ENCODE results near the gene RHBDF2. TPM values are rescaled to one million over a fixed set of nuclear protein-coding genes. Genes with fewer than 3 reads are reported as not detected.

Gene RHBDF2
- total and polyA plus RNA-seq, 2 experiments from 2014 or later = 4.9 to 11.0 TPM

GRCh38 chr17:76478097-76478496, 23.1 kb downstream of the RHBDF2 start:
- Histone ChIP-seq H4K20me1 (ENCODE audit: insufficient read depth, poor library complexity, severe bottlenecking) (no peaks in the 10 kb centered on the region), H3K9me3 (ENCODE audit: low read depth) (no peaks in the 10 kb centered on the region), H3K27me3 (no peaks in the 10 kb centered on the region), H3K4me3 (no peak overlapping the region), H3K4me2 (no peak overlapping the region), H3K4me1 (ENCODE audit: insufficient read depth) (no peaks in the 10 kb centered on the region), H3K79me2 (no peaks in the 10 kb centered on the region), H2AFZ (no peak overlapping the region), H3K36me3 (replicated peaks; ENCODE audit: insufficient read depth, low read depth) (no peaks in the 10 kb centered on the region), H3K27ac (no peak overlapping the region), H3K9me2 (replicated peaks; ENCODE audit: insufficient read depth) (no peaks in the 10 kb centered on the region)
- TF ChIP-seq CTCF (IDR thresholded peaks at IDR 0.05; ENCODE audit: poor library complexity) = no peak
- TF ChIP-seq EZH2phosphoT487 (IDR thresholded peaks at IDR 0.05; ENCODE audit: low read depth, severe bottlenecking, unreplicated experiment) = no peak
- no peak for TF ChIP-seq EZH2 (IDR thresholded peaks at IDR 0.05; ENCODE audit: borderline replicate concordance)
- no peak for DNase-seq (ENCODE audit: low spot score)
- WGBS (ENCODE audit: low lambda C conversion rate, missing lambda C conversion rate) = 95% methylated on average over 10 of the region's 10 CpGs

GRCh38 chr17:76477576-76477975, 23.6 kb downstream of the RHBDF2 start:
- Histone ChIP-seq H3K36me3 (replicated peaks; ENCODE audit: insufficient read depth, low read depth) (no peaks in the 10 kb centered on the region), H3K9me3 (ENCODE audit: low read depth) (no peaks in the 10 kb centered on the region), H3K27ac (no peak overlapping the region), H4K20me1 (ENCODE audit: insufficient read depth, poor library complexity, severe bottlenecking) (no peaks in the 10 kb centered on the region), H2AFZ (no peak overlapping the region), H3K79me2 (no peaks in the 10 kb centered on the region), H3K9me2 (replicated peaks; ENCODE audit: insufficient read depth) (no peaks in the 10 kb centered on the region), H3K4me3 (no peak overlapping the region), H3K4me2 (no peak overlapping the region), H3K27me3 (no peaks in the 10 kb centered on the region), H3K4me1 (ENCODE audit: insufficient read depth) (no peaks in the 10 kb centered on the region)
- TF ChIP-seq EZH2 (IDR thresholded peaks at IDR 0.05; ENCODE audit: borderline replicate concordance) = no peak
- no peak for TF ChIP-seq CTCF (IDR thresholded peaks at IDR 0.05; ENCODE audit: poor library complexity)
- no peak for TF ChIP-seq EZH2phosphoT487 (IDR thresholded peaks at IDR 0.05; ENCODE audit: low read depth, severe bottlenecking, unreplicated experiment)
- DNase-seq (ENCODE audit: low spot score) = no peak
- 93% methylated on average over 15 of the region's 15 CpGs for WGBS (ENCODE audit: low lambda C conversion rate, missing lambda C conversion rate)

- Histone ChIP-seq H3K4me1 (ENCODE audit: insufficient read depth) (no peaks in the 10 kb centered on the region), H3K9me2 (replicated peaks; ENCODE audit: insufficient read depth) (no peaks in the 10 kb centered on the region), H3K79me2 (no peaks in the 10 kb centered on the region), H3K9me3 (ENCODE audit: low read depth) (no peaks in the 10 kb centered on the region), H3K4me2 (no peak overlapping the region), H3K27ac (no peak overlapping the region), H2AFZ (no peak overlapping the region), H3K36me3 (replicated peaks; ENCODE audit: insufficient read depth, low read depth) (no peaks in the 10 kb centered on the region), H3K27me3 (no peaks in the 10 kb centered on the region), H3K4me3 (no peak overlapping the region), H4K20me1 (ENCODE audit: insufficient read depth, poor library complexity, severe bottlenecking) (no peaks in the 10 kb centered on the region)
- no peak for DNase-seq (ENCODE audit: low spot score)
- WGBS (ENCODE audit: low lambda C conversion rate, missing lambda C conversion rate) = 98% methylated on average over 20 of the region's 20 CpGs
- TF ChIP-seq EZH2phosphoT487 (IDR thresholded peaks at IDR 0.05; ENCODE audit: low read depth, severe bottlenecking, unreplicated experiment) = no peak
- TF ChIP-seq EZH2 (IDR thresholded peaks at IDR 0.05; ENCODE audit: borderline replicate concordance) = no peak
- no peak for TF ChIP-seq CTCF (IDR thresholded peaks at IDR 0.05; ENCODE audit: poor library complexity)
These were observed 24.5 kb downstream of the RHBDF2 start for GRCh38 chr17:76476736-76477135.

GRCh38 chr17:76475302-76475701, 25.9 kb downstream of the RHBDF2 start:
- Histone ChIP-seq H2AFZ (no peak overlapping the region), H3K27ac (no peak overlapping the region), H3K4me1 (ENCODE audit: insufficient read depth) (no peaks in the 10 kb centered on the region), H4K20me1 (ENCODE audit: insufficient read depth, poor library complexity, severe bottlenecking) (no peaks in the 10 kb centered on the region), H3K9me3 (ENCODE audit: low read depth) (no peaks in the 10 kb centered on the region), H3K79me2 (no peaks in the 10 kb centered on the region), H3K4me3 (no peak overlapping the region), H3K9me2 (replicated peaks; ENCODE audit: insufficient read depth) (no peaks in the 10 kb centered on the region), H3K36me3 (replicated peaks; ENCODE audit: insufficient read depth, low read depth) (no peaks in the 10 kb centered on the region), H3K27me3 (no peaks in the 10 kb centered on the region), H3K4me2 (no peak overlapping the region)
- DNase-seq (ENCODE audit: low spot score) = no peak
- WGBS (ENCODE audit: low lambda C conversion rate, missing lambda C conversion rate) = 91% methylated on average over 6 of the region's 6 CpGs
- no peak for TF ChIP-seq EZH2phosphoT487 (IDR thresholded peaks at IDR 0.05; ENCODE audit: low read depth, severe bottlenecking, unreplicated experiment)
- no peak for TF ChIP-seq CTCF (IDR thresholded peaks at IDR 0.05; ENCODE audit: poor library complexity)
- no peak for TF ChIP-seq EZH2 (IDR thresholded peaks at IDR 0.05; ENCODE audit: borderline replicate concordance)
